Cortex of kidney (tissue), 1 donor: ENCODE measurements around the gene LHX4.

Experiments used
- DNase-seq: peaks from one replicate; lab custom pipeline; 2025; lab: John Stamatoyannopoulos, UW

The LHX4 gene

GRCh38 chr1:180229483-180230415 is at the start of gene LHX4:
Gene LHX4, plus strand, starts transcription at chr1:180230264. Its CDS starts 266 bp downstream, at chr1:180230530.
- no peak for DNase-seq

GRCh38 chr1:180181048-180181447 is 49.0 kb upstream of the LHX4 start:
- no peak for DNase-seq

GRCh38 chr1:180181996-180182642 is 47.9 kb upstream of the LHX4 start:
- DNase-seq: no peak

GRCh38 chr1:180182643-180183311 is 47.3 kb upstream of the LHX4 start:
- no peak for DNase-seq

GRCh38 chr1:180183426-180183825 is 46.6 kb upstream of the LHX4 start:
- DNase-seq: no peak

- no peak for DNase-seq
Observed at GRCh38 chr1:180184041-180184440, 46.0 kb upstream of the LHX4 start.

GRCh38 chr1:180185281-180185680 is 44.8 kb upstream of the LHX4 start:
- DNase-seq: no peak

- no peak for DNase-seq
Observed at GRCh38 chr1:180185971-180186645, 44.0 kb upstream of the LHX4 start.

GRCh38 chr1:180186831-180187230 is 43.2 kb upstream of the LHX4 start:
- DNase-seq: no peak

- no peak for DNase-seq
Observed at GRCh38 chr1:180187626-180188025, 42.4 kb upstream of the LHX4 start.

GRCh38 chr1:180188091-180188506 is 42.0 kb upstream of the LHX4 start:
- no peak for DNase-seq

- DNase-seq: no peak
Observed at GRCh38 chr1:180188684-180189175, 41.3 kb upstream of the LHX4 start.

- DNase-seq: no peak
Observed at GRCh38 chr1:180190091-180190490, 40.0 kb upstream of the LHX4 start.

- DNase-seq: no peak
Observed at GRCh38 chr1:180192172-180192571, 37.9 kb upstream of the LHX4 start.

- no peak for DNase-seq
Observed at GRCh38 chr1:180193141-180194047, 36.7 kb upstream of the LHX4 start.

- DNase-seq: no peak
Observed at GRCh38 chr1:180194048-180194425, 36.0 kb upstream of the LHX4 start.

GRCh38 chr1:180194546-180195207 is 35.4 kb upstream of the LHX4 start:
- no peak for DNase-seq

GRCh38 chr1:180195401-180195800 is 34.7 kb upstream of the LHX4 start:
- no peak for DNase-seq

- DNase-seq: no peak
Observed at GRCh38 chr1:180195916-180196315, 34.1 kb upstream of the LHX4 start.

- DNase-seq: no peak
Observed at GRCh38 chr1:180196436-180197003, 33.5 kb upstream of the LHX4 start.
